Measurements from ENCODE around the gene PTPRA. TPM values are rescaled to one million over a fixed set of nuclear protein-coding genes. Genes with fewer than 3 reads are reported as not detected.

PTPRA gene
- total RNA-seq, 1 donor from 2014 or later: 50.1 TPM

DNA sequence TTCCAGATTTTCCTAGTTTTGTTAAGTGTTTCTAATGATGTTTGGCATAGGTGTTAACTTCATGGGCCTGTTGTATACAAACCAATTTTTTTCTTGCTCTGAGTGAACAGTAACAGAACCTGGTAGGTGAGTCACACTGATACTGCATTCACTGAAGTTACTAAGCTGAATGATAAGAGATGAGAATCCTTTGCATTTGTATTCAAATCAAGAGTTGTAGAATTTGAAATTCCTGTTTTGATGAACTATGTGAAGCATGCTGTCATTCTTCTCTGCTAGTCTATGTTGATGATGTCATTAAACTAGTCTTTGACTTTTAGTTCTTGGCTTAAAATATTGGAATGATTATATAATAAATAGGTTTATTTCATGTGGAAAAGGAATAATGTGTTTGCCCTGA is 37.9 kb downstream of the PTPRA start:
- Histone ChIP-seq H3K4me3 (ENCODE audit: insufficient read depth, low read depth, low read length) (no peak overlapping the region), H3K36me3 (ENCODE audit: insufficient read depth, low read length) (no peaks in the 10 kb centered on the region), H3K27ac (ENCODE audit: low read depth, low read length) (no peak overlapping the region), H2AFZ (ENCODE audit: low read depth, low read length) (no peak overlapping the region), H3K4me1 (ENCODE audit: insufficient read depth, low read length) (no peaks in the 10 kb centered on the region), H3K79me2 (ENCODE audit: insufficient read depth, low read length) (peaks cover 25% of the 10 kb centered on the region), H3K9ac (ENCODE audit: low read length) (no peak overlapping the region), H3K27me3 (ENCODE audit: insufficient read depth, low read length) (no peaks in the 10 kb centered on the region), H4K20me1 (ENCODE audit: insufficient read depth, low read length) (peaks cover 23% of the 10 kb centered on the region), H3K4me2 (ENCODE audit: low read length) (no peak overlapping the region), H3K9me3 (ENCODE audit: insufficient read depth, low read depth, low read length) (no peaks in the 10 kb centered on the region)
- FAIRE-seq: no peak
- no peaks in the 10 kb centered on the region for H3K27me3 Mint-ChIP-seq (ENCODE audit: low read depth, unreplicated experiment)
- no peak for DNase-seq (ENCODE audit: low read depth)
- no peak for TF ChIP-seq EZH2 (IDR thresholded peaks at IDR 0.05; ENCODE audit: insufficient read depth, low read length)
- TF ChIP-seq CTCF (IDR thresholded peaks at IDR 0.05; ENCODE audit: insufficient read depth, low read depth, low read length): no peak
- peaks cover 2% of the 10 kb centered on the region for H3K36me3 Mint-ChIP-seq (ENCODE audit: low read depth, unreplicated experiment)
- H3K4me1 Mint-ChIP-seq (ENCODE audit: low read depth, unreplicated experiment): peaks cover 3% of the 10 kb centered on the region
- no peaks in the 10 kb centered on the region for H3K9me3 Mint-ChIP-seq (ENCODE audit: unreplicated experiment)
- no peak overlapping the region for H3K27ac Mint-ChIP-seq (ENCODE audit: unreplicated experiment)
- H3K4me3 Mint-ChIP-seq (ENCODE audit: unreplicated experiment): no peak overlapping the region

DNA sequence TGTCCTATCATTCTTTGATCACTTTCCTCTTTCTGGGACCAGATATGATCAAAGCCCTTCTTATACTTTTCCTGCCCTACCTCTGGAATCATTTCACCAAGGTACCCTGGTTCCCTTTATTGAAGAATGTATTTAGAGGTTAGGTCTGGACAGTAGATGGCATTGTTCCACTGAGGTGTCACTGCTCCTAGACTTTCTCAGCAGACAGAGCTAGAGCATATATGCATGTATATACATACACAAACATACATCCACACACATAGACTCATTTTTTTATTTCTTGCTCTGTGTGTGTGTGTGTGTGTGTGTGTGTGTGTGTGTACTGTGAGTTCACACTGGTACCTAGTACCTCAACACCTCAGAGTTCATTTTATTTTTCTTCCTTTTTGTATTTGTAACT is 40.9 kb downstream of the PTPRA start:
- Histone ChIP-seq H3K4me2 (ENCODE audit: low read length) (no peak overlapping the region), H3K9me3 (ENCODE audit: insufficient read depth, low read depth, low read length) (no peaks in the 10 kb centered on the region), H2AFZ (ENCODE audit: low read depth, low read length) (no peak overlapping the region), H3K9ac (ENCODE audit: low read length) (no peak overlapping the region), H3K36me3 (ENCODE audit: insufficient read depth, low read length) (no peaks in the 10 kb centered on the region), H3K4me1 (ENCODE audit: insufficient read depth, low read length) (no peaks in the 10 kb centered on the region), H4K20me1 (ENCODE audit: insufficient read depth, low read length) (peaks cover 29% of the 10 kb centered on the region), H3K79me2 (ENCODE audit: insufficient read depth, low read length) (peaks cover 33% of the 10 kb centered on the region), H3K27me3 (ENCODE audit: insufficient read depth, low read length) (no peaks in the 10 kb centered on the region), H3K27ac (ENCODE audit: low read depth, low read length) (no peak overlapping the region), H3K4me3 (ENCODE audit: insufficient read depth, low read depth, low read length) (no peak overlapping the region)
- Mint-ChIP-seq H3K9me3 (ENCODE audit: unreplicated experiment) (peaks cover 1% of the 10 kb centered on the region), H3K27me3 (ENCODE audit: low read depth, unreplicated experiment) (no peaks in the 10 kb centered on the region), H3K4me1 (ENCODE audit: low read depth, unreplicated experiment) (peaks cover 3% of the 10 kb centered on the region), H3K27ac (ENCODE audit: unreplicated experiment) (no peak overlapping the region), H3K4me3 (ENCODE audit: unreplicated experiment) (no peak overlapping the region), H3K36me3 (ENCODE audit: low read depth, unreplicated experiment) (peaks cover 8% of the 10 kb centered on the region)
- DNase-seq (ENCODE audit: low read depth) (no peak), FAIRE-seq (no peak)
- TF ChIP-seq EZH2 (IDR thresholded peaks at IDR 0.05; ENCODE audit: insufficient read depth, low read length) (no peak), CTCF (IDR thresholded peaks at IDR 0.05; ENCODE audit: insufficient read depth, low read depth, low read length) (no peak)

DNA sequence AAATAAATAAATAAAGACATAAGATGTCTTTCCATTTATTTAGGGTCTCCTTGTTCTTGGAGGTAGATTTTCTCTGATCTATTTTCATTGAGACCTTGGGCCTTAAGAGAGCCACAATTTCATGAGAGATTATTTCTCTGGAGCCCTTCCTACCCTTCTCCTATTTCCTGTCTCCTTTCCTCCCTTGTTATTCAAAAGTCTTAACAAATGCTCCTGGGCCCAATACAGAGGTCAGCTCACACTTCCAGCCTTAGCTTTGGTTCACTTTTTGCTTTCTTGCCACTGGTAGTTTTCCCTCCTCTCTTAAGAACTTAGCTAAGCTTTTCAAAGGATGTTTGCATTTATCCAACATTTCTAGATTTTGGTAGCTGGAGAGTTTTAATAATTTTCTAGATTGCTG is 44.0 kb downstream of the PTPRA start:
- no peaks in the 10 kb centered on the region for H3K27me3 Mint-ChIP-seq (ENCODE audit: low read depth, unreplicated experiment)
- TF ChIP-seq CTCF (IDR thresholded peaks at IDR 0.05; ENCODE audit: insufficient read depth, low read depth, low read length) (no peak), EZH2 (IDR thresholded peaks at IDR 0.05; ENCODE audit: insufficient read depth, low read length) (no peak)
- peaks cover 1% of the 10 kb centered on the region for H3K9me3 Mint-ChIP-seq (ENCODE audit: unreplicated experiment)
- H3K4me1 ChIP-seq (ENCODE audit: insufficient read depth, low read length): no peaks in the 10 kb centered on the region
- H3K36me3 Mint-ChIP-seq (ENCODE audit: low read depth, unreplicated experiment): peaks cover 6% of the 10 kb centered on the region
- peaks cover 7% of the 10 kb centered on the region for H3K4me1 Mint-ChIP-seq (ENCODE audit: low read depth, unreplicated experiment)
- H3K4me2 ChIP-seq (ENCODE audit: low read length): no peak overlapping the region
- H3K27ac ChIP-seq (ENCODE audit: low read depth, low read length): no peak overlapping the region
- DNase-seq (ENCODE audit: low read depth): no peak
- no peaks in the 10 kb centered on the region for H3K36me3 ChIP-seq (ENCODE audit: insufficient read depth, low read length)
- no peak overlapping the region for H3K4me3 ChIP-seq (ENCODE audit: insufficient read depth, low read depth, low read length)
- H4K20me1 ChIP-seq (ENCODE audit: insufficient read depth, low read length): peaks cover 48% of the 10 kb centered on the region
- no peaks in the 10 kb centered on the region for H3K27me3 ChIP-seq (ENCODE audit: insufficient read depth, low read length)
- no peak overlapping the region for H2AFZ ChIP-seq (ENCODE audit: low read depth, low read length)
- FAIRE-seq: no peak
- no peak overlapping the region for H3K27ac Mint-ChIP-seq (ENCODE audit: unreplicated experiment)
- no peak overlapping the region for H3K9ac ChIP-seq (ENCODE audit: low read length)
- H3K4me3 Mint-ChIP-seq (ENCODE audit: unreplicated experiment): no peak overlapping the region
- no peaks in the 10 kb centered on the region for H3K9me3 ChIP-seq (ENCODE audit: insufficient read depth, low read depth, low read length)
- peaks cover 42% of the 10 kb centered on the region for H3K79me2 ChIP-seq (ENCODE audit: insufficient read depth, low read length)

Data from astrocyte (in vitro differentiated cells and primary cell).